GM20431 (cell line): ENCODE measurements around the gene TMEM114.

Experiments used
- in situ Hi-C: fragments of 300-500 bp; cut with MseI, MboI; formaldehyde crosslinking; loops from one replicate; pipeline ENCODE4 v1.15.0; 2020; ENCODE audit warnings: low sequenced_read_pairs; ENCODE audit not compliant: unreplicated experiment

Gene TMEM114

GRCh38 chr16:8554022-8554421 lies 36.3 kb downstream of the TMEM114 start:
- in situ Hi-C loops, result loop anchor here (25.0 kb wide), 1 partner anchor 333 kb away; the partner anchor contains the start of gene LITAFD

GRCh38 chr16:8552487-8553221 lies 37.7 kb downstream of the TMEM114 start:
- in situ Hi-C loops, result loop anchor here (25.0 kb wide), 1 partner anchor 335 kb away; the partner anchor contains the start of gene LITAFD

- in situ Hi-C loops, result loop anchor here (25.0 kb wide), 1 partner anchor 336 kb away; the partner anchor contains the start of gene LITAFD
These were observed 38.7 kb downstream of the TMEM114 start for GRCh38 chr16:8551388-8552332.

- in situ Hi-C loops, result loop anchor here (25.0 kb wide), 1 partner anchor 336 kb away; the partner anchor contains the start of gene LITAFD
These were observed 39.5 kb downstream of the TMEM114 start for GRCh38 chr16:8550728-8551387.

- in situ Hi-C loops, result loop anchor here (25.0 kb wide), 1 partner anchor 337 kb away; the partner anchor contains the start of gene LITAFD
These were observed 40.4 kb downstream of the TMEM114 start for GRCh38 chr16:8549843-8550412.

- in situ Hi-C loops, result no loop called here
These were observed 42.1 kb downstream of the TMEM114 start for GRCh38 chr16:8548166-8548565.

GRCh38 chr16:8547762-8548161 lies 42.5 kb downstream of the TMEM114 start:
- in situ Hi-C loops, result no loop called here

GRCh38 chr16:8544406-8544805 lies 45.9 kb downstream of the TMEM114 start:
- in situ Hi-C loops, result no loop called here

GRCh38 chr16:8543258-8543657 lies 47.1 kb downstream of the TMEM114 start:
- in situ Hi-C loops, result no loop called here

- in situ Hi-C loops, result no loop called here
These were observed 47.9 kb downstream of the TMEM114 start for GRCh38 chr16:8542393-8542792.

- in situ Hi-C loops, result no loop called here
These were observed 48.4 kb downstream of the TMEM114 start for GRCh38 chr16:8541868-8542267.

GRCh38 chr16:8537691-8538342 lies 52.5 kb downstream of the TMEM114 start:
- in situ Hi-C loops, result no loop called here

- in situ Hi-C loops, result no loop called here
These were observed 56.8 kb downstream of the TMEM114 start for GRCh38 chr16:8533509-8533908.

GRCh38 chr16:8530752-8531384 lies 59.4 kb downstream of the TMEM114 start:
- in situ Hi-C loops, result no loop called here

- in situ Hi-C loops, result no loop called here
These were observed 61.8 kb downstream of the TMEM114 start for GRCh38 chr16:8528471-8528870.

GRCh38 chr16:8523932-8524331 lies 66.4 kb downstream of the TMEM114 start:
- in situ Hi-C loops, result no loop called here

- in situ Hi-C loops, result no loop called here
These were observed 67.6 kb downstream of the TMEM114 start for GRCh38 chr16:8522757-8523156.

GRCh38 chr16:8519643-8520042 lies 70.7 kb downstream of the TMEM114 start:
- in situ Hi-C loops, result no loop called here
